Tibial nerve (tissue), 4 donors: ENCODE results near the gene PAQR4.

Source experiments
- CTCF ChIP-seq, 5 experiments: fragments of 200-600 bp in 3 of 5; fragments of 450-650 bp in 2 of 5; sonication (generic) in 3 of 5; IDR thresholded peaks; one replicate each; pipeline ENCODE4 v1.5.1; 2016 to 2019; ENCODE audit warnings: antibody characterized with exemption in 5 of 5, mild to moderate bottlenecking in 3 of 5, moderate library complexity in 2 of 5
- EP300 ChIP-seq, 2 donors: sonication (generic); formaldehyde crosslinking; IDR thresholded peaks; one replicate each; pipeline ENCODE4 v1.6.1; 2017; ENCODE audit warnings: antibody characterized with exemption in 2 of 2, mild to moderate bottlenecking in 1 of 2
- POLR2A ChIP-seq, 2 donors: fragments of 450-650 bp; IDR thresholded peaks; one replicate each; pipeline ENCODE4 v1.6.1; 2017; ENCODE audit warnings: antibody characterized with exemption in 2 of 2, mild to moderate bottlenecking in 2 of 2, moderate library complexity in 2 of 2

- TF ChIP-seq POLR2A (IDR thresholded peaks at IDR 0.05) (no peak), CTCF (IDR thresholded peaks at IDR 0.05) (no peak), EP300 (IDR thresholded peaks at IDR 0.05) (no peak)
Measured at GRCh38 chr16:2953706-2954627, 15.2 kb upstream of the PAQR4 start.
